Stimulated activated CD8-positive, alpha-beta memory T cell treated with anti-CD3 and anti-CD28 coated beads, Interleukin-7, amount 100 ng/mL, for 48 hours (primary cell): ENCODE results near the gene PRKCD.

Source experiments
- DNase-seq, 2 donors: peaks; one replicate each; pipeline ENCODE4 v3.0.0-alpha.2; 2020; ENCODE audit warnings: low read depth in 1 of 2; ENCODE audit errors: extremely low read depth in 1 of 2

The PRKCD gene

GRCh38 chr3:53188136-53188685 is 27.2 kb downstream of the PRKCD start:
- no peak for DNase-seq

GRCh38 chr3:53188720-53189119 is 27.7 kb downstream of the PRKCD start:
- DNase-seq = no peak

GRCh38 chr3:53189276-53189675 is 28.3 kb downstream of the PRKCD start:
- DNase-seq = no peak

GRCh38 chr3:53190659-53191058 is 29.6 kb downstream of the PRKCD start:
- DNase-seq = no peak

GRCh38 chr3:53191836-53192480 is 30.9 kb downstream of the PRKCD start:
- no peak for DNase-seq

- DNase-seq = no peak
Observed at GRCh38 chr3:53192608-53193007, 31.6 kb downstream of the PRKCD start.

GRCh38 chr3:53193466-53194209 is 32.6 kb downstream of the PRKCD start:
- DNase-seq = no peak

GRCh38 chr3:53194210-53195065 is 33.4 kb downstream of the PRKCD start:
- no peak for DNase-seq

GRCh38 chr3:53195066-53195450 is 34.0 kb downstream of the PRKCD start:
- no peak for DNase-seq

GRCh38 chr3:53195602-53196574 is 34.9 kb downstream of the PRKCD start:
- DNase-seq = peak; percentile 15 to 31

GRCh38 chr3:53196575-53197407 is 35.8 kb downstream of the PRKCD start:
- DNase-seq = peak in 1 of 2 donors; percentile 39

- DNase-seq = no peak
Observed at GRCh38 chr3:53198256-53198977, 37.4 kb downstream of the PRKCD start.

- DNase-seq = no peak
Observed at GRCh38 chr3:53198996-53199395, 38.0 kb downstream of the PRKCD start.

GRCh38 chr3:53199834-53200233 is 38.8 kb downstream of the PRKCD start:
- DNase-seq = no peak

- no peak for DNase-seq
Observed at GRCh38 chr3:53200501-53201498, 39.8 kb downstream of the PRKCD start.

GRCh38 chr3:53202331-53203015 is 41.5 kb downstream of the PRKCD start:
- DNase-seq = no peak
